ENCODE results near the gene MYO7A. TPM values are rescaled to one million over a fixed set of nuclear protein-coding genes. Genes with fewer than 3 reads are reported as not detected.

Gene MYO7A
- total RNA-seq, 1 donor from 2014 or later, result not detected

GRCh38 chr11:77179048-77179447, 51.0 kb downstream of the MYO7A start:
- no peak for TF ChIP-seq CTCF (IDR thresholded peaks at IDR 0.05)
- Mint-ChIP-seq H3K4me1 (ENCODE audit: unreplicated experiment) (peaks cover 2% of the 10 kb centered on the region), H3K27me3 (ENCODE audit: unreplicated experiment) (peaks cover 10% of the 10 kb centered on the region), H3K36me3 (ENCODE audit: unreplicated experiment) (no peaks in the 10 kb centered on the region), H3K4me3 (ENCODE audit: unreplicated experiment) (no peak overlapping the region), H3K27ac (ENCODE audit: unreplicated experiment) (no peak overlapping the region), H3K9me3 (ENCODE audit: unreplicated experiment) (peaks cover 4% of the 10 kb centered on the region)
- no peak for DNase-seq (ENCODE audit: extremely low spot score, unreplicated experiment)

- TF ChIP-seq CTCF (IDR thresholded peaks at IDR 0.05), result no peak
- Mint-ChIP-seq H3K36me3 (ENCODE audit: unreplicated experiment) (no peaks in the 10 kb centered on the region), H3K27me3 (ENCODE audit: unreplicated experiment) (peaks cover 12% of the 10 kb centered on the region), H3K9me3 (ENCODE audit: unreplicated experiment) (peaks cover 4% of the 10 kb centered on the region), H3K4me1 (ENCODE audit: unreplicated experiment) (peaks cover 2% of the 10 kb centered on the region), H3K4me3 (ENCODE audit: unreplicated experiment) (no peak overlapping the region), H3K27ac (ENCODE audit: unreplicated experiment) (no peak overlapping the region)
- no peak for DNase-seq (ENCODE audit: extremely low spot score, unreplicated experiment)
Measured at GRCh38 chr11:77179681-77180080, 51.6 kb downstream of the MYO7A start.

GRCh38 chr11:77180346-77180745, 52.3 kb downstream of the MYO7A start:
- DNase-seq (ENCODE audit: extremely low spot score, unreplicated experiment), result no peak
- H3K9me3 Mint-ChIP-seq (ENCODE audit: unreplicated experiment), result peaks cover 4% of the 10 kb centered on the region
- H3K27me3 Mint-ChIP-seq (ENCODE audit: unreplicated experiment), result peaks cover 14% of the 10 kb centered on the region
- H3K36me3 Mint-ChIP-seq (ENCODE audit: unreplicated experiment), result no peaks in the 10 kb centered on the region
- no peak overlapping the region for H3K4me3 Mint-ChIP-seq (ENCODE audit: unreplicated experiment)
- no peak for TF ChIP-seq CTCF (IDR thresholded peaks at IDR 0.05)
- peaks cover 2% of the 10 kb centered on the region for H3K4me1 Mint-ChIP-seq (ENCODE audit: unreplicated experiment)
- no peak overlapping the region for H3K27ac Mint-ChIP-seq (ENCODE audit: unreplicated experiment)

GRCh38 chr11:77181226-77181625, 53.2 kb downstream of the MYO7A start:
- Mint-ChIP-seq H3K36me3 (ENCODE audit: unreplicated experiment) (no peaks in the 10 kb centered on the region), H3K4me1 (ENCODE audit: unreplicated experiment) (no peaks in the 10 kb centered on the region), H3K4me3 (ENCODE audit: unreplicated experiment) (no peak overlapping the region), H3K9me3 (ENCODE audit: unreplicated experiment) (peaks cover 4% of the 10 kb centered on the region), H3K27ac (ENCODE audit: unreplicated experiment) (no peak overlapping the region), H3K27me3 (ENCODE audit: unreplicated experiment) (peaks cover 20% of the 10 kb centered on the region)
- DNase-seq (ENCODE audit: extremely low spot score, unreplicated experiment), result no peak
- TF ChIP-seq CTCF (IDR thresholded peaks at IDR 0.05), result no peak

GRCh38 chr11:77181799-77182541, 53.9 kb downstream of the MYO7A start:
- Mint-ChIP-seq H3K9me3 (ENCODE audit: unreplicated experiment) (peaks cover 4% of the 10 kb centered on the region), H3K4me3 (ENCODE audit: unreplicated experiment) (no peak overlapping the region), H3K4me1 (ENCODE audit: unreplicated experiment) (no peaks in the 10 kb centered on the region), H3K36me3 (ENCODE audit: unreplicated experiment) (no peaks in the 10 kb centered on the region), H3K27ac (ENCODE audit: unreplicated experiment) (no peak overlapping the region), H3K27me3 (ENCODE audit: unreplicated experiment) (peaks cover 23% of the 10 kb centered on the region)
- no peak for DNase-seq (ENCODE audit: extremely low spot score, unreplicated experiment)
- TF ChIP-seq CTCF (IDR thresholded peaks at IDR 0.05), result no peak
